Esophagus muscularis mucosa (tissue), 4 donors: Measurements from ENCODE around the gene RELA. TPM values are rescaled to one million over a fixed set of nuclear protein-coding genes. Genes with fewer than 3 reads are reported as not detected.

Source experiments
- DNase-seq: peaks from one replicate; pipeline ENCODE4 v3.0.0-alpha.2; 2017; ENCODE audit errors: extremely low spot score
- H3K27ac ChIP-seq, 4 donors: fragments of 200-600 bp; sonication (generic); replicated peaks in 1 of 4; 1 replicate in 3 of 4; 2 replicates in 1 of 4; pipeline ENCODE4 v1.5.1; 2016 to 2019; ENCODE audit warnings: mild to moderate bottlenecking in 1 of 4
- H3K27me3 ChIP-seq, 4 donors: fragments of 200-600 bp; sonication (generic); one replicate each; pipeline versions ENCODE4 v1.5.1 to v1.6.0; 2016 to 2019
- H3K36me3 ChIP-seq, 4 donors: fragments of 200-600 bp; sonication (generic); one replicate each; pipeline ENCODE4 v1.5.1; 2016 to 2019
- H3K4me1 ChIP-seq, 4 donors: fragments of 200-600 bp; sonication (generic); one replicate each; pipeline ENCODE4 v1.5.1; 2016 to 2019
- H3K4me3 ChIP-seq, 4 donors: fragments of 200-600 bp; sonication (generic); 1 replicate in 2 of 4; 2 replicates in 2 of 4; pipeline ENCODE4 v1.5.1; 2016 to 2019; ENCODE audit warnings: mild to moderate bottlenecking in 4 of 4, moderate library complexity in 1 of 4
- H3K9me3 ChIP-seq, 4 donors: fragments of 200-600 bp; sonication (generic); 1 replicate in 3 of 4; 2 replicates in 1 of 4; pipeline ENCODE4 v1.5.1; 2016 to 2019
- EP300 ChIP-seq: sonication (generic); formaldehyde crosslinking; IDR thresholded peaks from one replicate; pipeline ENCODE4 v1.6.1; 2017; ENCODE audit warnings: antibody characterized with exemption
- POLR2A ChIP-seq: fragments of 450-650 bp; IDR thresholded peaks from one replicate; pipeline ENCODE4 v1.6.1; 2017; ENCODE audit warnings: antibody characterized with exemption, moderate library complexity, mild to moderate bottlenecking, low read depth
- POLR2AphosphoS5 ChIP-seq, 2 donors: sonication (generic); formaldehyde crosslinking; IDR thresholded peaks; one replicate each; pipeline ENCODE4 v1.6.1; 2017; ENCODE audit warnings: antibody characterized with exemption in 2 of 2
- WGBS: methylation state at CpG from one replicate; pipeline ENCODE4 v1.1.5; 2018; 5-methylcytosine and 5-hydroxymethylcytosine counted together
- intact Hi-C: fragments of 100-400 bp; cut with DNase I; formaldehyde crosslinking; loops from one replicate; pipeline ENCODE4 v1.15.1; 2023
- total RNA-seq, 4 donors: library from RNA; depleted of rRNA; stranded (reverse); fragments of >200 nt; gene quantifications; one replicate each; pipeline versions ENCODE4 v1.1.0 to v1.2.1, GENCODE V29; 2016
- TF ChIP-seq, protein P1 (sequence below), 3 experiments: fragments of 200-600 bp in 2 of 3; fragments of 450-650 bp in 1 of 3; sonication (generic) in 2 of 3; IDR thresholded peaks; one replicate each; pipeline ENCODE4 v1.5.1; 2017 to 2019; ENCODE audit warnings: antibody characterized with exemption in 3 of 3, mild to moderate bottlenecking in 2 of 3, moderate library complexity in 1 of 3

Gene RELA
- total RNA-seq, 4 donors from 2014 or later = 51.5 to 84.6 (median 82.1) TPM

DNA sequence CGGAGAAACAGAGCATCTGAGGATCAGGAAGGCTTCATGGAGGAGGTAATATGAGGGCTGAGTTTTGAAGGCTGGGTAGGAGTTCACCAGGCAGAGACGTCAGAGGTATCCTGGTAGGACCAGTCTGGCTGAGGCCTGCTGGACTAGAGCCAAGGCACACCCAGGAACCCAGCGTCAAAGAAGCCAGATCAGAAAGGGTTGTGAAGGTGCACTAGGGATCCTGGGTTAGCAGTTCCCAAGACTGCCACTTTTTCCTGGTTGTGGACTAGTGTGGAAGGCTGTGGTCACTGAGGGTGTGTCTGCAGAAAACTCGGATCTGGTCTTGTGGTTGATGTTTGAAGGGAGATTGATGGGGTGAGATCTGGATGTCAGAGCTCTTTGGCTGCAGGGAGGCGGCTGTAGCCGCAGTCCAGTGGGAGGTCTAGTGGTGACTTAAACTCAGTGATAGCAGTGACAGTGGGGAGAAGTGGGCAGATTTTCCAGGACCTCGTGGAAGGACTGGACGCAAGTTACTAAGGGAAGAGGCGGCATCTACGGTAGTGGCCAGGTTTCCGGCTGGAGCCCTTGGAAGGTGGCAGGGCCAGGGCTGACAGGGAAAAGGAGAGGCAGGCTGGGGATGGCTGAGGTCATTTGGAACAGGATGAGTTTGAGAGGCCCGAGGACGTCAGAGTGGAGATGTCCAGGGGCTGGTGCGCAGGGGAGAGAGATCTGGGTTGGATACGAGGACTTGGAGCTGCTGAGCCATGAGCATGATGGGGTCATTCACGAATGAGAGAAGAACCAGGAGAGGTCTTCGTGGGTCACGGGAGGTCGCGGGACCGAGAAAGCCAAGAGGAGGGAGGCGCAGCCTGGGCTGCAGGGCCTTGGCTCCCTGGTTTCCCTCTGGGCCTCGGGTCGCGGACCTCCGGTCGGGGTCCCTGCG is 10.9 kb downstream of the RELA start:
- no peaks in the 10 kb centered on the region for H3K9me3 ChIP-seq
- TF ChIP-seq, protein P1, sequence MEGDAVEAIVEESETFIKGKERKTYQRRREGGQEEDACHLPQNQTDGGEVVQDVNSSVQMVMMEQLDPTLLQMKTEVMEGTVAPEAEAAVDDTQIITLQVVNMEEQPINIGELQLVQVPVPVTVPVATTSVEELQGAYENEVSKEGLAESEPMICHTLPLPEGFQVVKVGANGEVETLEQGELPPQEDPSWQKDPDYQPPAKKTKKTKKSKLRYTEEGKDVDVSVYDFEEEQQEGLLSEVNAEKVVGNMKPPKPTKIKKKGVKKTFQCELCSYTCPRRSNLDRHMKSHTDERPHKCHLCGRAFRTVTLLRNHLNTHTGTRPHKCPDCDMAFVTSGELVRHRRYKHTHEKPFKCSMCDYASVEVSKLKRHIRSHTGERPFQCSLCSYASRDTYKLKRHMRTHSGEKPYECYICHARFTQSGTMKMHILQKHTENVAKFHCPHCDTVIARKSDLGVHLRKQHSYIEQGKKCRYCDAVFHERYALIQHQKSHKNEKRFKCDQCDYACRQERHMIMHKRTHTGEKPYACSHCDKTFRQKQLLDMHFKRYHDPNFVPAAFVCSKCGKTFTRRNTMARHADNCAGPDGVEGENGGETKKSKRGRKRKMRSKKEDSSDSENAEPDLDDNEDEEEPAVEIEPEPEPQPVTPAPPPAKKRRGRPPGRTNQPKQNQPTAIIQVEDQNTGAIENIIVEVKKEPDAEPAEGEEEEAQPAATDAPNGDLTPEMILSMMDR (IDR thresholded peaks at IDR 0.05) = no peak
- TF ChIP-seq POLR2AphosphoS5 (IDR thresholded peaks at IDR 0.05) (no peak), EP300 (no peak), POLR2A (no peak)
- peaks cover 40 to 74% (median 70%) of the 10 kb centered on the region in 4 donors for H3K4me1 ChIP-seq
- peak overlapping the region; percentile 91 to 97 (median 94) for H3K27ac ChIP-seq
- 30% methylated on average over 22 of the region's 28 CpGs for WGBS
- no peak for DNase-seq
- no peaks in the 10 kb centered on the region for H3K27me3 ChIP-seq
- H3K4me3 ChIP-seq = peak overlapping the region; percentile 61 to 66 (median 62)
- H3K36me3 ChIP-seq = peaks cover 29 to 79% (median 68%) of the 10 kb centered on the region in 4 donors
- intact Hi-C loops = no loop called here

DNA sequence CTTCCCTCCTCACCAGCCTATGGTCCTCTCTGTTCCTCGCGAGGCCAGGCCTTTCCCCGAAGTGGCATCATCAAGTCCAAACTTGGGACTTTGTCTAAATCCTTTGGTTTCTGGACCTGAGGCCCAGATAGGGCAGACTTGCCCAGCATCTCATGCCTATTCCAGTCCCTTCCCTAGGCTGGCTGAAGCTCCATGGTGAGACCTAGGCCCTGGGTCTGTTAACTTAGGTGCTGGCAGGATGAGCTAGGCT is 11.5 kb downstream of the RELA start:
- H3K9me3 ChIP-seq = no peaks in the 10 kb centered on the region
- H3K27ac ChIP-seq = peak overlapping the region; percentile 91 to 97 (median 94)
- H3K4me1 ChIP-seq = peaks cover 40 to 77% (median 74%) of the 10 kb centered on the region in 4 donors
- DNase-seq = no peak
- TF ChIP-seq EP300 = no peak
- no peaks in the 10 kb centered on the region for H3K27me3 ChIP-seq
- H3K36me3 ChIP-seq = peaks cover 23 to 78% (median 68%) of the 10 kb centered on the region in 4 donors
- intact Hi-C loops = no loop called here
- H3K4me3 ChIP-seq = no peak overlapping the region
- 94% methylated on average over 3 of the region's 3 CpGs for WGBS

DNA sequence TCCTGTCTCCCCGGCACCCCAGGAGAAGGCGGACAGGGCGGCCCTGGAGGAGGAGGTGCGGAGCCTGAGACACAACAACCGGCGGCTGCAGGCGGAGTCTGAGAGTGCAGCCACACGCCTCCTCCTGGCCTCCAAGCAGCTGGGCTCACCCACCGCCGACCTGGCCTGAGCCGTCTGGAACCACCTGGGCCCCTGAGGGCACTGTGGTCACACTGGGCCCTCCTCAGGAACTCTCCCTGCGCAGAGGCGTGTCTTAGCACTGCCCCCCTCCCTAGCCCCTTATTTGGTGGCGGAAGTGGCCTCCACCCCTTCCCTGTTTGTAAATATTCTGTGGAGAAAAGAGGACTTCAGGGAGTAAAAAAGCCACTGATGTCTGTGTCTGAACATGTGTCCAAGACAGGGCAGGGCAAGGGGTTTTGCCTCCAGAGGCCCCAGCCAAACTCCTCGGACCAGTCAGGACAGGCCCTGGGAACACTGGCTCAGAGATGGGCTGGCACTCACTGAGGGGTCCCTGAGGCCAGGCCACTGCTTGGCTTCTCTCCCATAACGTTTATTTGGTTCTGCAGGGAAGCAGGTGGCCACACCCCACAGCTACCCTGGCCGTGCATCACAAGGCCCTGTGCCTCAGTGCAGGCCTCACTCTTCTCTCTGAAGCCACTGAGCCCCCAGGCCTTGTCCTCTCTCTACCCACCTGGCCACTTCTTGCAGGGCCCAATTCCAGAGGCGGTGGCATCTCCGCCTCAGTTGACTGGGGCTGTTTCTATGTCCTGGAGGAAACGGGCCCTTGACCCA is 12.0 kb downstream of the RELA start:
- Histone ChIP-seq H3K4me1 (peaks cover 40 to 82% (median 74%) of the 10 kb centered on the region in 4 donors), H3K27me3 (no peaks in the 10 kb centered on the region), H3K27ac (peak overlapping the region; percentile 91 to 97 (median 94)), H3K4me3 (no peak overlapping the region), H3K36me3 (peaks cover 18 to 78% (median 68%) of the 10 kb centered on the region in 4 donors), H3K9me3 (no peaks in the 10 kb centered on the region)
- intact Hi-C loops = no loop called here
- no peak for TF ChIP-seq EP300
- TF ChIP-seq, protein P1 (IDR thresholded peaks at IDR 0.05) = no peak
- no peak for TF ChIP-seq POLR2A
- TF ChIP-seq POLR2AphosphoS5 (IDR thresholded peaks at IDR 0.05) = no peak
- no peak for DNase-seq
- 80% methylated on average over 19 of the region's 20 CpGs for WGBS

DNA sequence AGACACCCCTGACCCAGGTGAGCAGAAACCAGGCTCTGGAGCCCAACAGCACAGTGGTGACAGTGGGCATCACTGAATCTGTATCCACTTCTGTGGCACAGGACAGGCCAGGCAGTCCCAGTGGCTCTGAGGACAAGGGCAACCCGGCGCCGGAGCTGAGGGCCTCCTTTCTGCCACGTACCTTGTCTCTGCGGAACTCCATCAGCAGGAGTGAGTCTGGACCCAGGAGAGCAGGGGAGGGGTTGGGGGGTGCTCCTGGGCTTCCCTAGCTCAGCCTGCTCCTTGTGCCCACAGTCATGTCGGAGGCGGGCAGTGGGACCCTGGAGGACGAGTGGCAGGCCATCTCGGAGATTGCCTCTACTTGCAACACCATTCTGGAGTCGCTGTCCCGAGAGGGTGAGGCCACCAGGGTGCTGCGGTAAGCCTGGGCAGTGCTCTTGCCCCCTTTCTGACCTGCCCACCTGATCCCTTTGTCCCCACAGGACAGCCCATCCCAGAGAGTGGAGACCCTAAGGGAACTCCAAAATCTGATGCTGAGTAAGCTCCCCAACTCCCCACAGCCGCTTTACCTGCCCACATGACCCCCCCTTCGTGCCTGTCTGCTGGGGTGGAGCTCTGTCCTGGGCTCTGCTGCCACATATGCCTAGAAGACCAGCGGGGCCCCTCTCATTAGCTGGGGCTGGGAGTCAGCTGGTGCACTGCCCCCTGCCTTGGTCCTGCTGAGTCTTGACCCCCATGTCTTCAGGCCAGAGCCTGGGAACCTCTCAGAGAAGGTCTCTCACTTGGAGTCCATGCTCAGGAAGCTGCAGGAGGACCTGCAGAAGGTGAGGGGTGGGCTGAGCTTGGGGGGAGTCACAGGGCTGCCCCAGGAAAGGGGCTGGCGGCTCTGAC is 12.8 kb downstream of the RELA start:
- H3K9me3 ChIP-seq = no peaks in the 10 kb centered on the region
- peak overlapping the region in 3 of 4 donors; percentile 91 to 97 (median 95) for H3K27ac ChIP-seq
- no peak for DNase-seq
- 86% methylated on average over 9 of the region's 16 CpGs for WGBS
- H3K27me3 ChIP-seq = no peaks in the 10 kb centered on the region
- intact Hi-C loops = no loop called here
- peaks cover 9 to 78% (median 68%) of the 10 kb centered on the region in 4 donors for H3K36me3 ChIP-seq
- no peak overlapping the region for H3K4me3 ChIP-seq
- TF ChIP-seq POLR2AphosphoS5 (IDR thresholded peaks at IDR 0.05) (no peak), POLR2A (no peak), EP300 (no peak)
- TF ChIP-seq, protein P1 (IDR thresholded peaks at IDR 0.05) = no peak
- H3K4me1 ChIP-seq = peaks cover 38 to 80% (median 71%) of the 10 kb centered on the region in 4 donors
